Epithelial cell of esophagus (primary cell): ENCODE data around the gene ETFB.

Experiments
- DNase-seq: peaks from one replicate; pipeline ENCODE4 v3.0.0; 2010; ENCODE audit warnings: low read depth
- H3K4me3 ChIP-seq: 2 replicates; pipeline ENCODE4 v1.5.1; 2011; ENCODE audit warnings: mild to moderate bottlenecking, low read length, control low read depth
- CTCF ChIP-seq: IDR thresholded peaks from 2 replicates; pipeline ENCODE4 v1.5.1; 2011; ENCODE audit warnings: low read depth, mild to moderate bottlenecking, low read length, control low read depth, inconsistent platforms; ENCODE audit not compliant: insufficient read depth; ENCODE audit errors: missing control alignments

ETFB gene

GRCh38 chr19:51339687-51340656 lies 26.2 kb downstream of the ETFB start:
- H3K4me3 ChIP-seq = peak overlapping the region; percentile 73
- peak; percentile 99 for DNase-seq
- peak; percentile 5 for TF ChIP-seq CTCF

GRCh38 chr19:51339313-51339686 lies 26.9 kb downstream of the ETFB start:
- no peak for DNase-seq
- peak; percentile 6 for TF ChIP-seq CTCF
- peak overlapping the region; percentile 73 for H3K4me3 ChIP-seq

- peak; percentile 82 for DNase-seq
- peak overlapping the region; percentile 73 for H3K4me3 ChIP-seq
- TF ChIP-seq CTCF = peak; percentile 80
Observed at GRCh38 chr19:51338563-51339312, 27.4 kb downstream of the ETFB start.

GRCh38 chr19:51337861-51338562 lies 28.2 kb downstream of the ETFB start:
- no peak for DNase-seq
- H3K4me3 ChIP-seq = no peak overlapping the region
- TF ChIP-seq CTCF = no peak

GRCh38 chr19:51337141-51337860 lies 28.9 kb downstream of the ETFB start:
- DNase-seq = no peak
- no peak overlapping the region for H3K4me3 ChIP-seq
- no peak for TF ChIP-seq CTCF

- DNase-seq = no peak
- no peak for TF ChIP-seq CTCF
- H3K4me3 ChIP-seq = no peak overlapping the region
Observed at GRCh38 chr19:51333836-51334460, 32.2 kb downstream of the ETFB start.
